ENCODE measurements around the gene COL5A1.

Gene COL5A1

DNA sequence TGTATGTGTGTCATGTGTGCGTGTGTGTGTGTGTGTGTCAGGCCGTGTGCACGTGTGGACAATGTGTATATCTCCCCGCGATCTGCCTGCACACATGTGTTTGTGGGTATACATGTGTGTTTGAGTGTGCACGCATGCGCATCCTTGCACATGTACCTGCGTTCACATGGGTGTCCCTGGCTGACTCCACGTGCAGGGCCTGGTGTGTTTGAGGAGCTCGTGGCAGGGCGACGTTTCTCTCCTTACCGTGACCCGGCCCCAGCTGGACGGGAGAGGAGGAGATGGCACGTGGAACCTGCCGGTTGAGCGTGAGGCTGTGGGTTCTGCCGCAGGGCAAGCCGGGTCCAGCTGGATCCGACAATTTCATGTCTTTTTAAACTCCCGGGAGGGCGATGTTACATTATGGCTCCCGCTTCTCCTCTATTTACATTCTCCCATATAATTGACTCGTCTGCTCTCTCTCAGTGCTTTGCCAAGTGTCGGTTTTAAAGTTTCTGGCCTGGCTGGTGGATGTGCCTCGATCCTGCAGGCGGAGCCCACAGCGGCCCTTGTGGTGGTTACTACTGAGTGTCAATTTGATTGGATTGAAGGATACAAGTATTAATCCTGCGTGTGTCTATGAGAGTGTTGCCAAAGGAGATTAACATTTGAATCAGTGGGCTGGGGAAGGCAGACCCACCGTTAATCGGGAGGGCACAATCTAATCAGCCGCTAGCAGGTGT is 5.9 kb downstream of the COL5A1 start:
- TF ChIP-seq TAF1 (IDR thresholded peaks at IDR 0.05; ENCODE audit: borderline replicate concordance, insufficient read depth, low read length) (no peak), POLR2AphosphoS5 (IDR thresholded peaks at IDR 0.05; ENCODE audit: low read depth, low read length) (no peak), FOXP2 (optimal IDR thresholded peaks at IDR 0.05; ENCODE audit: borderline replicate concordance, extremely low read depth, extremely low read length, insufficient read depth) (no peak), SIN3A (IDR thresholded peaks at IDR 0.05; ENCODE audit: borderline replicate concordance, insufficient read depth, low read length) (no peak)
- TF ChIP-seq, protein P1, sequence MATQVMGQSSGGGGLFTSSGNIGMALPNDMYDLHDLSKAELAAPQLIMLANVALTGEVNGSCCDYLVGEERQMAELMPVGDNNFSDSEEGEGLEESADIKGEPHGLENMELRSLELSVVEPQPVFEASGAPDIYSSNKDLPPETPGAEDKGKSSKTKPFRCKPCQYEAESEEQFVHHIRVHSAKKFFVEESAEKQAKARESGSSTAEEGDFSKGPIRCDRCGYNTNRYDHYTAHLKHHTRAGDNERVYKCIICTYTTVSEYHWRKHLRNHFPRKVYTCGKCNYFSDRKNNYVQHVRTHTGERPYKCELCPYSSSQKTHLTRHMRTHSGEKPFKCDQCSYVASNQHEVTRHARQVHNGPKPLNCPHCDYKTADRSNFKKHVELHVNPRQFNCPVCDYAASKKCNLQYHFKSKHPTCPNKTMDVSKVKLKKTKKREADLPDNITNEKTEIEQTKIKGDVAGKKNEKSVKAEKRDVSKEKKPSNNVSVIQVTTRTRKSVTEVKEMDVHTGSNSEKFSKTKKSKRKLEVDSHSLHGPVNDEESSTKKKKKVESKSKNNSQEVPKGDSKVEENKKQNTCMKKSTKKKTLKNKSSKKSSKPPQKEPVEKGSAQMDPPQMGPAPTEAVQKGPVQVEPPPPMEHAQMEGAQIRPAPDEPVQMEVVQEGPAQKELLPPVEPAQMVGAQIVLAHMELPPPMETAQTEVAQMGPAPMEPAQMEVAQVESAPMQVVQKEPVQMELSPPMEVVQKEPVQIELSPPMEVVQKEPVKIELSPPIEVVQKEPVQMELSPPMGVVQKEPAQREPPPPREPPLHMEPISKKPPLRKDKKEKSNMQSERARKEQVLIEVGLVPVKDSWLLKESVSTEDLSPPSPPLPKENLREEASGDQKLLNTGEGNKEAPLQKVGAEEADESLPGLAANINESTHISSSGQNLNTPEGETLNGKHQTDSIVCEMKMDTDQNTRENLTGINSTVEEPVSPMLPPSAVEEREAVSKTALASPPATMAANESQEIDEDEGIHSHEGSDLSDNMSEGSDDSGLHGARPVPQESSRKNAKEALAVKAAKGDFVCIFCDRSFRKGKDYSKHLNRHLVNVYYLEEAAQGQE (IDR thresholded peaks at IDR 0.05; ENCODE audit: insufficient read depth in 1 of 2, low read depth in 2 of 2, low read length in 2 of 2) = no peak

DNA sequence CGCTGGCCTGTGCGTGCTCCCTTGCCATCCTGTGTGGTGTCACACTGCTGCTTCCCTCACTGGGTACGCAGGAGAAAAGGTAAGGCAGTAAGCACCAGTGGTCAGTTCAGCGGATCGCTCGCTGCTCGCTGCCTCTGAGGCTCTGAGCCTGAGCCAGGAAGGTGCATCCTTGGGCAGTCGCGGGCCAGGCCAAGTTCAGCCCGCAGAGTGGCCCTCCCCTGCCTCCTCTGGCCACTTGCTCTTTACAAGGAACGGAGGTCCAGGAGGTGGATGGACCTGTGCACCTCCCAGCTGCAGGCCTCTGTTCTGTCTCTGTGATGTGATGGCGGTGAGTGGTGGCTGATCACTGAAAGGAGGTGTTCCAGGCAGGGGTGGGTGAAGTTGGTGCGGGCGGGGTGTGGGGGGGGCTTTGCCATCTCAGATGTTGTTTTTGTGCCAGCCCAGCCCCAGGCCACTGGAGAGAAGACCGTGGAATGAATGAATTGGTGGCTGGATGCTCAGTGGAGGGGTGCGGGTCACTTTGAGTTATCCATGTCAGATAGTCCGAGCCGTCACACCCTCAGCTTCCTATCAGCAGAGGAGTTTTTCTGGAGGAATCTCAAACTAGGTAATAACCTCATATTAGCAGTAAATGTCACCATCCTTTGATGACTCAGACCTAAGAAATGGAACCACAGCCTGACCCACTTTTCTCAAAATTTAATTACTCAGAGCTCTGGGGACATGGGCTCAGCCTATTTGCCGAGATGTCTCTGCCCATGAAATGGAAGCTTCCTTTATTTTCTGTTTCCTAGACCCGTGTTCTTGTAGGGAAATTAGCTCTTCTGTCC is 7.3 kb downstream of the COL5A1 start:
- no peak for TF ChIP-seq FOXP2 (optimal IDR thresholded peaks at IDR 0.05; ENCODE audit: borderline replicate concordance, extremely low read depth, extremely low read length, insufficient read depth)
- TF ChIP-seq POLR2AphosphoS5 (IDR thresholded peaks at IDR 0.05; ENCODE audit: low read depth, low read length) = no peak
- no peak for TF ChIP-seq TAF1 (IDR thresholded peaks at IDR 0.05; ENCODE audit: borderline replicate concordance, insufficient read depth, low read length)
- TF ChIP-seq, protein P1 (IDR thresholded peaks at IDR 0.05; ENCODE audit: insufficient read depth in 1 of 2, low read depth in 2 of 2, low read length in 2 of 2) = no peak
- TF ChIP-seq SIN3A (IDR thresholded peaks at IDR 0.05; ENCODE audit: borderline replicate concordance, insufficient read depth, low read length) = no peak

DNA sequence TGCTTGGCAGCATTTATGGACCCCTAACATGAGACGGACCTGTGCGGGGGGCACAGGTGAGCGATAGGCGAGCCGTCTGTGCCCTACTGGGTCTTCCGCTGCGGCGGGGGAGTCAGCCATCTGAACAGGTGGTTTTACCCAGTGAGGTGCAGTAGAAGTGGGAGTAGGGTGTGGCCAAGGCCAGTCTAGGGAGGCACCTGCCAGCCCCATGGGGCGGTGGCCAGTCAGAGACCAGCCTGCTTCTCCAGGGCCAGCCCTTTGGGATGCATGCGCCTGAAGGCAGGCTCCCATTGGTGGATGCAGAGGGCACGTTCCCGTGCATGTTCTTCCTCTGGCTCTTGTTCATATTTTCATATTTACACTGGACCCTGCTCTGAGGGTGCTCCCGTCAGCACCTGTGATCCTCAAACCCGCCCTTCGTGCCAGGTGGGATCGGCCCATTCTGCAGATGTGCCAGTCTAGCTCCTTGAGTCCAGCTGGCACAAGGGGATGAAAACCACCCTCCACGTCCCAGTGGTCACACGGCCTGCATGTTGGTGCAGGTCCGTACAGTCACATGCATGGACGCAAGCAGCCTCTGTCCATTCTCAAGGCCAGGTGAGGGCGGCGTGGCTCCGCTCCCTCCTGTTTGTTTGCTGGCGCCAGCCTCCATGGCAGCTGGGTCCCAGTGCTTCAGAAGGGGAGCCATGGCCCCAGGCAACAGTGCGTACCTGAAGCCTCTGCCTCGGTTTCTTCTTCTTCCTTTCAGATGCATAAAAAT is 9.0 kb downstream of the COL5A1 start:
- TF ChIP-seq FOXP2 (optimal IDR thresholded peaks at IDR 0.05; ENCODE audit: borderline replicate concordance, extremely low read depth, extremely low read length, insufficient read depth) = no peak

DNA sequence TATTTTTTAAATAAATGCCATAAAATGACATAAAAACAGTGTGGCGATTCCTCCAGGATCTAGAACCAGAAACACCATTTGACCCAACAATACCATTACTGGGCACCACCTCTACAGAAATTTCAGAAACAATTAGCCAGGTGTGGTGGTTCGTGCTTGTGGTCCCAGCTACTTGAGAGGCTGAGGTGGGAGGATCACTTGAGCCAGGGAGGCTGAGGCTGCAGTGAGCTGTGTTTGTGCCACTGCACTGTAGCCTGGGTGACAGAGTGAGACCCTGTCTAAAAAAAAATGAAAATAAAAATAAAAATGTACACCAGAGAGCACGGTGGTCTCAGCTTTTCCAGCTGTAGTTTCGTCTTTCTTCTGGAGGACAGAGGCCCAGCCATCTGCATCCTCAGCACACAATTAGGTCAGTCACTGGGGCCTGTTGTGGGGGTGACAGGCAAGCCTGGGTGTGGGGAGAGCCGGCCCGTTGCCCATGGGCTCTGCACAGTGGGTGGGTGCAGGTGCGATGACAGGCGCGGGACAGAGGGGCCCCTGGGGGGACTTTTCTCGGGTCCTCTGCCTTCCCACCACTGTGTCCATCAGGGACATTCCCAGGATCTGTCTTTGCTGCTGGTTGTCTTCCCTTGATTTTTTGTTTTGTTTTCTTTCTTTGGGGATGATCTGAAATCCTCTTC is 9.8 kb downstream of the COL5A1 start:
- TF ChIP-seq, protein P1 (IDR thresholded peaks at IDR 0.05; ENCODE audit: insufficient read depth in 1 of 2, low read depth in 2 of 2, low read length in 2 of 2) = no peak
- TF ChIP-seq TAF1 (IDR thresholded peaks at IDR 0.05; ENCODE audit: borderline replicate concordance, insufficient read depth, low read length) = no peak
- no peak for TF ChIP-seq POLR2AphosphoS5 (IDR thresholded peaks at IDR 0.05; ENCODE audit: low read depth, low read length)

Data from PFSK-1 (cell line).